Hematopoietic multipotent progenitor cell treated with erythropoietin and hydrocortisone succinate and interleukin-3 and kit ligand, for 17 days (in vitro differentiated cells): ENCODE data around the gene COMMD1.
"Not testable (repeated sequence)": the region's sequence is repeated elsewhere in the genome, so short reads cannot be mapped to it uniquely, and the experiment has no call there.

Source experiments
- DNase-seq: peaks from one replicate; pipeline ENCODE4 v3.0.0-alpha.2; 2015; ENCODE audit warnings: low spot score

Gene COMMD1

DNA sequence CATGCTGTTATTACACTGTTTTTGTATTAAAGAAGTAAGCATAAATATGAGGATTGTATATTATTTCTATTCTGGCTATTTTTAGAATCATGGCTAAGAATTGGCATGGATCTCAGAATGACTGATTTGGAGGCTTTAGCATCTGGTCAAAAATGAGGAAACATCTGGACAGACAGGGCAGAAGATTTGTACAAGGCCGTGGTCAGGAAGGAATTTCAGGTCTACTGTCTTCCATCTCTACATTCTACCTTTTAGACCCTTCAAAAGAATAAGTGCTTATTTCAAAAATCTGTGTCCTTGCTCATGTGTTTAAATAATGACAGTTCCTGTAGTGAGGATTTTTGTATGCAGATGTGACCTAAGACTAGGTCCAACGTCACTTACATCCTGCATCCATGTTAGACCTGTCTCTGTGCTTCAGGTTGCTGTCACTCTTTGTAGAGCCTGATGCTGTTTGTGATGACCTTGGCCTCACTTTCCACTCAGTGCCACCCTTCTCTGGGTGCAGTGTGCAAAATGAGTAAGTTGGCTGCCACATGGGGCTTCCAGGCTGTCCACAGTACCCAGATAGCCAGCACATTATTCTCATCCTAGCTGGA, 235.8 kb downstream of the COMMD1 start:
- DNase-seq: no peak

DNA sequence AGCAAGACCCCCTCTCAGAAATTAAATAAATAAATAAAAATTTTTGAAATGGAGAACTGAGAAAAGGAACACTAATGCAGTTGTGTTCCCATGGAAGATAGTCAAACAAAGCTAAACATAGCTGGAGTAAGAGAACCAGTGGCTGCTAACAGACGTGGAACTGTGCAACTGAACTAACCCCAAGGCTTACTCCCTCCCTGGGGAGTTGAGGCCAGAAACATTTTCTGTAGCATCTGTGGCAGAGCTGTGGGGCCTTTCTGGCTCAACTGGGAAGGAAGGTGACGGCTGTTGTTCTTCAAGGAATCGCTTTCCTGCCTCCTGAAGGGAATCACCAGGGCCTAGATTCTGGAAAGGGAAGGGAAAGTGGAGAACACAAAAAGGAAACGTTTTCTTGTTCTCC, 236.6 kb downstream of the COMMD1 start:
- DNase-seq: no peak

DNA sequence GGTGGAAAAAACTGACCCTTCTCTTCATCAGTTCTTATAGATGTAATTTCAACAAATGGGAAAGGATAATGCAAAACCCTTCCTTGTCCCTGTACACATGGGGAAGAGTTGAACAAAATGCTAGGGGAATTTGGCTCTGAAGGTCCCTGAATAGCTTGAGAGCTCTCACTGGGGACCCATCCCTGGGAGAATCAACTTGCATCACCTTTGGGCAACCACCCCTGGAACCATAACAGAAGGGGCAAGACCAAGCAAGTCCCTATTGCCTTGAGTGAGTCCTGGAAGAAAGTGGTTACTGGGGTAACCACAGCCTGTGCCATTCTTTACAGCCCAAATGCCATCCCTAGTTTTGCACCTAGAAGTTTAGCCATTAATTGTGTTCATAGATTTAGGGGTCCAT, 238.2 kb downstream of the COMMD1 start:
- DNase-seq: no peak

DNA sequence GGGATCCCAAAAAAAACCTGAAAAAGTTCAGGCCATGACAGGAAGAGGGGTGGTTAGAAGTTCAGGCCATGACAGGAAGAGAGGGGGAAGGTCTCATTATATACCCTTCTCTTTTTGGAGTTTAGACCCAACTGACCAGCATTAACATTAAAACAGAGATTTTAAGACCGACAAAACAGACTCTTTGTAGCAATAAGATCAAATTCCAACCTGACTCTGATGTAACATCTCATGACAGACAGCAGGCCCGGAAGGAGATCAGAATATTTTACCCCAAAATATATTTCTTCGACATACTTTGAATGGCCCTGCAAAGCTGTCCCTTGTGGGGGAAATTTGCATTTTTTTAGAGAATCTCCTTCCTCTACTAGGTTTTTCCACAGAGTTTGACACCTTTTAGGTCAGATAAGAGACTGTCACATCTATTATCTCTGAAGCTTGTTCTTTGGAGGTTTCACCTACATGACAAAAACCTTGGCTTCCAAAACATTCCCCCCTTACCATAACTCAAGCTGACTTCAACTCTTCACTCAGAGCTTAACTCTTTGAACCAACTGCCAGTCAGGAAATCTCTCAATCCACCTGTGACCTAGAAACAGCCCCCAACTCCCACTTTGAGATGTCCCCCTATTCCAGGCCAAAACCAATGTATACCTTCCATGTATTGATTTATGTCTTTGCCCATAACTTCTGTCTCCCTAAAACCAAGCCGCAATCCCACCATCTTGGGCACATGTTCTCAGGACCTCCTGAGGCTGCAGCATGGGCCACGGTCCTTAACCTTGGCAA, 239.4 kb downstream of the COMMD1 start:
- DNase-seq: no peak

GRCh38 chr2:62145478-62146100, 240.1 kb downstream of the COMMD1 start:
- no peak for DNase-seq

GRCh38 chr2:62146790-62147189, 241.3 kb downstream of the COMMD1 start:
- DNase-seq: not testable (repeated sequence)

DNA sequence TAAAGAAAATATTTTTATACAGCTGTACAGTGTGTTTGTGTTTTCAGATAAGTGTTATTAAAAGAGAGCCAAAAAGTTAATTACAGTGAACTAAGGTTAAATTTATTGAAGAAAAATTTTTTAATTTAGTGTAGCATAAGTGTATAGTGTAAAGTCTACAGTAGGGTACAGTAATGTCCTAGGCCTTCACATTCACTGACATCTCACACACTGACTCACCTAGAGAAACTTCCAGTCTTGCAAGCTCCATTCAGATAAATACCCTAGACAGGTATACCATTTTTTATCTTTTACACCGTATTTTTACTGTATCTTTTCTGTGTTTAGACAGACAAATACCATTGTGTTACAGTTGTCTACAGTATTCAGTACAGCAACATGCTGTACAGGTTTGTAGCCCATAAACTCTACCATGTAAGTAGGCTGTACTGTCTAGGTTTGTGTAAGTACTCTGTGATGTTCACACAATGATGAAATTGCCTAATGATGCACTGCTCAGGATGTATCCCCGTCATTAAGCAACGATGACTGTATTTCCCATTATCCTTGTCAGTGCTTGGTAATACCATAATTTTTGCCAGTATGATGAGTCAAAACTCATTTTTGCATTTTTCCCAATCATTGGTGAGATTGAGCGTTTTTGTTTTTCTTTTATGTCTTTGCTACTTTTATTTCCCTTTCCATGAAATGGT, 242.3 kb downstream of the COMMD1 start:
- no peak for DNase-seq

DNA sequence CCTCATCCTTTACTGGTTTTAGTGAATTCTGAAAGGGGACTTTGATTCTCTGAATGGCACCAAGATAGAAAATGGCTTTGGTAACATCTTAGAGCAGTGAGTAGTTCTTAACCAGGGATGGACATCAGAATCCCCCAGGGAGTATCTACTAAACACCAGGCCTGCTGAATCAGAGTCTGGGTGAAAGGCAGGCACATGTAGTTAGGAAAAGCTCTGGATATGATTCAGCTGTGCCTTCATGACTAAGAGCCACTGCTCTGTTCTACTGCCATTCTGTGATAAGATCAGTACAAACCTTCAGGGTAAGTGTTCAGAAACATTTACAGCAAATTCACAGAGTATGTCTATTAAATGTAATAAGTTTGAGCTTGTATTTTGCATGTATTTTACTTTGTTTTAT, 244.2 kb downstream of the COMMD1 start:
- no peak for DNase-seq

DNA sequence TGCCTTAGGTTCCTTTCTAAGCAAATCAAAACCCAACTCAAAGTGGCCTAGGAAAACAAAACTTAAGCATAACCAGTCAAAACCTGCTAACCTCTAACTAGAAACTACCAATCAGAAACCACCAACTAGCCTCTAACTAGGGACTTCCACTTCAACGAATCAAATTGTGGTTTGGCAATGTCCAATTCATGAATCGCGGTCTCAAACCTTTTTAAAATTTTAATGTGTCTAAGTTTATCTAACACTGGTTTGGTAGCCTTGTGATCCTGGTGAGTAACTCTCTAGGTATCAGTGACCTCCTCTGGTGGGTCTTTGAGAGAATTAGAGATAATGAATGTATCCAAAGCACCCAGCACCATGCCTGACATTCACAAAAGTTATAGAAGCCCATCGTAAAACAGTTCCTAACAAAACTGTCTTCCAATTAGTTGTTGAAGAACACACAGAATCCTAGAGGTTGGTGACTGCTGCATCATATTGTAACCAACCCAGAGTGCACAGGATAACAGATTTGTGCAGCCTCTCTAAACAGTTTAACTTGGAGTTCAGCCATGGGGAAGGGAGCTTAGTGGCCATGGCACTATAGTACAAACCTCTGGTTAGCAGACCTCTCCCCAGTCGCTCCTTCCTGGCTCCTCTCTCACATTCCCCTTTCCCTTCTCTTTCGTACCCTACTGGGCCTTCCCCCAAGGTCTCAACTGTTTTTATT, 245.3 kb downstream of the COMMD1 start:
- no peak for DNase-seq

- no peak for DNase-seq
Measured at GRCh38 chr2:62151306-62151638, 245.8 kb downstream of the COMMD1 start.

DNA sequence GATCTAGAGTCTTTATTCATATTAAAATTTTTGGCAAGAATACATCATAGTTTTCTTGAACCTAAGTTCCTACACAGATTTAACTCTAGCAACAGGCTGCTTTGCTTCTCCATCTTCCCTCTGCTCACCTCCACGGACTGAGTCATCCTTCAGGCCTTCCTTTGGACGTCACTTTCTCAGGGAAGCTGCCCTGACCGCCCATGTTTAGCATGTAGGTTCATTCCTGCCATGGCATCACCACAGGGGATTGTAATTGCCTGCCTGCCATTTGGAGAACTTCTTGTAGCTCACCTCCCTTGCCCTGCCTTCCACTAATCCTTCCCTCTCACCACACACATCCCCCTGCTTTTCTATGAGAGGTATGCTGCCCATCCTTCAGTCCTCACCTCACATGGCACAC, 246.5 kb downstream of the COMMD1 start:
- no peak for DNase-seq

GRCh38 chr2:62156861-62157496, 251.5 kb downstream of the COMMD1 start:
- no peak for DNase-seq

DNA sequence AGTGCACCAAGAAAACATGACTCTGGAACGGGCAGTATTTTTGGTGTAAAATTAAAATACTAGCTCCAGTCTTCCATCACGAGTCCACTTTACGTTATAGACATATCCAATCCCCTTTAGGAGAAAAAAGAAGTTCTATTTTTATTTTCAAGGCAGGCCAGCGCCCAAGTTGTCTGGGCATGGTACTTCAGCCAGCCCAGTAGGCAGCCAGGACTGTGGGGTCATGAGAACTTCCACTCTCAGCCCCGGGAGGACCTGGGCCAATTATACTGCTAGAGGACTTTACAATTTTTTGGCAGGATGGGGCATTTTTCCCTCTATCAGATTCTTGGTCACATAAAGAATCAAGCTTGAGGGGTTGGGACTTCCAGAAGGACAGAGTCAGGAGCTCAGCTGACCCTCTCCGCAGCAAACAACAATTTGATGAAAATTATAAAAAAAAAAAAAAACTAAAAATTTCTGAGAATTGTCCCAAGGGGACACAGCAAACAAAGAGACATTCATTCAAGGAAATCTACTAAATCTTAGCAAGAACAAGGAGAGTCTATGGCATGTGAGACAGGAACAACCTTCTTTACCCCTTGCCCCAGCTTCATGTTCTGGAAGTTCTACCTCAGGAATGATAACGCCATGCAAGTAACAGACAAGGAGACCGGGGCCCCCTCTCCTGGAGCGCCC, 253.1 kb downstream of the COMMD1 start:
- DNase-seq: no peak

- not testable (repeated sequence) for DNase-seq
Measured at GRCh38 chr2:62160691-62161090, 255.2 kb downstream of the COMMD1 start.

DNA sequence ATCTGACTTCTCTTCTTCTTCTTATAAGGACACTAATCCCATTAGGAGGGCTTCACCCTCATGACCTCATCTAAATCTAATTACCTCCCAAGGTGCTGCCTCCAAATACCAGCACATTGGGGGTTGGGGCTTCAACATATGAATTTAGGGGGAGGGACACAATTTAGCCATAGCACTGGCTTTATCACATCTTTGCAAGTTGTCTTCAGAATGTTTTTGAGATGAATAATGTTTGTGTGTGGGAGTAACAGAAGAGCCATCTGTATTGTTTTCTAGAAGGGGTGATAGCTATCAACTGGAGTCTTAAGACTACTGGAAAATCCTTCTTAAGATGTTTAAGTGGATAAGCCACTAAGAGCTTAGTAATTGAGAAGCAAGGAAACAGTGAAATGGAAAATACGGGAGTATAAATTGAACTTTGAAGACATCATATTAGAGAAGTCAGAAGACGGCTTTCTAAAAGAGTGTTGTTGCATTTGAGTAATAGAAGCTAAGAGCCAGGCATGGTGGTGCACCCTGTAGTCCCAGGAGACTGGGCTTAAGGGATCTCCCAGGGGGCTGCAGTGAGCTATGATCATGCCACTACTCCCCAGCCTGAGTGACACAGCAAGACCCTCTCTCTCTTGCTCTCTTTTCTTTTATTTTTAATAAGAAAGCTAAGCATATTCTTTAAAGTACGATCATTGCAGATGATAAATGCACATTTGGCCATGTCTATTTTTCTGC, 257.8 kb downstream of the COMMD1 start:
- no peak for DNase-seq

GRCh38 chr2:62163834-62164233, 258.4 kb downstream of the COMMD1 start:
- DNase-seq: no peak

- no peak for DNase-seq
Measured at GRCh38 chr2:62175728-62176127, 270.3 kb downstream of the COMMD1 start.

DNA sequence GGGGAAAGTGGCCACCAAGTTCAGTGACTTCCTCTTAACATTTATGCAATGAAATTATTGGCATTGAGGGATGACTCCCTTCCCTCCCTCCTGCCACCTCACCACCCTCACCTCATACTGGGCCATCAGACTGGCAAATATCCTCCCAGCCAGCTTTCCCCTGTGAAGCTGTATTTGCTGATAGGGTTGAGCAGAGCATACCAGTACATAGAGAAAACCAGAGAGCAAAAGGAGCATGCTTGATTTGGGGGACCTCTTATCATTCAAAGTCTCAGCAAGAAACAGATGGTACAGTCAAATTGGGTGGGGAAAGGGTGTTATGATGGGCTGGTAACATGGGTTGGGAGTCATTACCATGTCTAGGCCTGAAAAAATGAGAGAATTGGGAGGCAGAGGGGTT, 271.3 kb downstream of the COMMD1 start:
- peak; percentile 60 for DNase-seq

DNA sequence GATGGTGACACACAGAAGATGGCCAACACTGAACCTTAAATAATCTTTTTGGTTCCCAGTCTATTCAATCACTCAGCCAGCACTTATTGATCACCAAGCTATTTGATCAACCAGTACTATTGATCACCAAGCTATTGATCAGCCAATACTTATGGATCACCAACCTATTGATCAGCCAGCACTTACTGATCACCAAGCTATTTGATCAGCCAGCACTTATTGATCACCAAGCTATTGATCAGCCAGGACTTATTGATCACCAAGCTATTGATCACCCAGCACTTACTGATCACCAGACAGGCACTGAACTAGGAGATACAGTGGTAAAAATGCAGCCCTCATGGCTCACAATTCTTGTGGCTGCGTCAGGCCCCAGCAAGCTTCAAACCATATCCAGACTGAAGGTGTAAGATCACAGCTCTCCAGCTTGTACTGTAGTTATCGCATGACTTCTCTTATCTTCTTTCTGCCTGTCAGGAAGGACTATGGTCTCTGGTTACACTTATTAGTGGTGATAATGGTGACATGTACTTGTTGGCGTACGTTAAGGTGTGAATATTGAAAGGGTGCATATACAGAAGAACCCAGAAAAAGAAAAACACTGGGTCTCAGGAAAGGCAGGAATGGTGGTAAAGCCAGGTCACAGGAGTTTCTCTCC, 272.0 kb downstream of the COMMD1 start:
- no peak for DNase-seq

DNA sequence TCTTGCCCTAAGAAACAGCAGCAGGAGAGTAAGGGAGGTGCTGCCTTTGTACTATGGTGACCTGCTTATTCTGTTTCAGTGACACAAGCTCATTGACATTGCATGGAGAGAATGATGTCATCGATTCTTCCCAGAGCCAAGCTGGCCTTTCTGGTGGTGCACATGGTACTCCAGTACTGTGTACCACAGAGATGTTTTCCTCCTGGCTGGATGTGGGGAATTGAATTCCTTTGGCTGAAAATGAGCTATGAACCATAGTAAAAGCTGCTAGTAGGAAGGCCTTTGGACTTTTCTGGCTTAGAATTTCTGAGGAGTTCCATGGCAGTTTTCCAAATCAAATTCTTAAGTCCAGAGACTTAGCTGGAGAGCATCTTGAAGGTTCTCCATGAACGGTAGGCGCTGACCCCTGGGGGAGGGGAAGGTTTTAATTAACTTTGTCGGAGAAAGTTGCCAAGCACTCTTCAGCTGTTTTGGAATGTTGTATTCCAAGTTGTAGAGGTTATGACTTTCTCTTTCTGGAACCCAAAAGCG, 273.3 kb downstream of the COMMD1 start:
- no peak for DNase-seq
